ENCODE results near the gene MERTK.

DNA sequence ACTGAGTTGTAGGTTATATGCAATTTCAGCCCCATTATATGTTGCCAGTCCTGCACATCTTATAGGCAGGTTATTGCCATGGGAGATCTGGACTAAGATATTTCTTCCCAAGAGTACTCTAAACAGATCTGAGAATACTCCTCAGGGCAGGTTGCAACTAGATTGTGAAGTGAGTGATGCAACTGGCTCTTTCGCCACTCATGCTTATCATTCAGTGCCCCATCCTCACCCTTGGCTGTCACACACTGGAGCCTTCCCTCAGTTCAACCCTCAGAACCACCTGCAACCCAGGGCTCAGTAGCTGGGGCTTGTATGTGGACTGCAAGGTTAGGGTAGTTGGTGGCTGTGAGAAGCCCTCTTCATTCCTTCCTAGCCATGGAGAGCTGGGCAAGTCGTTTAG lies 14.1 kb downstream of the MERTK start:
- TF ChIP-seq ELF1 (IDR thresholded peaks at IDR 0.05) = no peak
- TF ChIP-seq, protein P1, sequence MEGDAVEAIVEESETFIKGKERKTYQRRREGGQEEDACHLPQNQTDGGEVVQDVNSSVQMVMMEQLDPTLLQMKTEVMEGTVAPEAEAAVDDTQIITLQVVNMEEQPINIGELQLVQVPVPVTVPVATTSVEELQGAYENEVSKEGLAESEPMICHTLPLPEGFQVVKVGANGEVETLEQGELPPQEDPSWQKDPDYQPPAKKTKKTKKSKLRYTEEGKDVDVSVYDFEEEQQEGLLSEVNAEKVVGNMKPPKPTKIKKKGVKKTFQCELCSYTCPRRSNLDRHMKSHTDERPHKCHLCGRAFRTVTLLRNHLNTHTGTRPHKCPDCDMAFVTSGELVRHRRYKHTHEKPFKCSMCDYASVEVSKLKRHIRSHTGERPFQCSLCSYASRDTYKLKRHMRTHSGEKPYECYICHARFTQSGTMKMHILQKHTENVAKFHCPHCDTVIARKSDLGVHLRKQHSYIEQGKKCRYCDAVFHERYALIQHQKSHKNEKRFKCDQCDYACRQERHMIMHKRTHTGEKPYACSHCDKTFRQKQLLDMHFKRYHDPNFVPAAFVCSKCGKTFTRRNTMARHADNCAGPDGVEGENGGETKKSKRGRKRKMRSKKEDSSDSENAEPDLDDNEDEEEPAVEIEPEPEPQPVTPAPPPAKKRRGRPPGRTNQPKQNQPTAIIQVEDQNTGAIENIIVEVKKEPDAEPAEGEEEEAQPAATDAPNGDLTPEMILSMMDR (IDR thresholded peaks at IDR 0.05) = no peak
- TF ChIP-seq, protein P2, sequence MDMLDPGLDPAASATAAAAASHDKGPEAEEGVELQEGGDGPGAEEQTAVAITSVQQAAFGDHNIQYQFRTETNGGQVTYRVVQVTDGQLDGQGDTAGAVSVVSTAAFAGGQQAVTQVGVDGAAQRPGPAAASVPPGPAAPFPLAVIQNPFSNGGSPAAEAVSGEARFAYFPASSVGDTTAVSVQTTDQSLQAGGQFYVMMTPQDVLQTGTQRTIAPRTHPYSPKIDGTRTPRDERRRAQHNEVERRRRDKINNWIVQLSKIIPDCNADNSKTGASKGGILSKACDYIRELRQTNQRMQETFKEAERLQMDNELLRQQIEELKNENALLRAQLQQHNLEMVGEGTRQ (IDR thresholded peaks at IDR 0.05; ENCODE audit: borderline replicate concordance, low read depth, low read length) = no peak
- no peak for TF ChIP-seq RFX5 (IDR thresholded peaks at IDR 0.05; ENCODE audit: low read length)
- TF ChIP-seq SMC3 (IDR thresholded peaks at IDR 0.05; ENCODE audit: low read depth, low read length) = no peak
- TF ChIP-seq GABPA (IDR thresholded peaks at IDR 0.05; ENCODE audit: low read depth) = no peak
- TF ChIP-seq MXI1 (IDR thresholded peaks at IDR 0.05; ENCODE audit: low read depth, low read length) = no peak
- TF ChIP-seq EP300 (IDR thresholded peaks at IDR 0.05; ENCODE audit: borderline replicate concordance in 1 of 2, low read depth in 1 of 2, low read length in 1 of 2) = no peak
- no peak for TF ChIP-seq RCOR1 (IDR thresholded peaks at IDR 0.05; ENCODE audit: low read length)
- no peak for TF ChIP-seq FOXM1 (IDR thresholded peaks at IDR 0.05; ENCODE audit: low read depth)
- TF ChIP-seq, protein P3, sequence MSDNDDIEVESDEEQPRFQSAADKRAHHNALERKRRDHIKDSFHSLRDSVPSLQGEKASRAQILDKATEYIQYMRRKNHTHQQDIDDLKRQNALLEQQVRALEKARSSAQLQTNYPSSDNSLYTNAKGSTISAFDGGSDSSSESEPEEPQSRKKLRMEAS (IDR thresholded peaks at IDR 0.05; ENCODE audit: low read depth) = no peak

Data from SK-N-SH (cell line).